WTC11 (cell line): ENCODE results near the gene BTN3A1.

ENCODE experiments used
- ATF2 ChIP-seq: sonication (generic); formaldehyde crosslinking; IDR thresholded peaks from 2 replicates; pipeline ENCODE4 v1.8.1; 2022; ENCODE audit warnings: low read depth, missing genetic modification reagents, borderline replicate concordance
- CREB1 ChIP-seq: sonication (generic); formaldehyde crosslinking; IDR thresholded peaks from 2 replicates; pipeline ENCODE4 v1.8.0; 2023; ENCODE audit warnings: mild to moderate bottlenecking, missing genetic modification reagents
- CTCF ChIP-seq: fragments of 200-600 bp; IDR thresholded peaks from 2 replicates; pipeline ENCODE4 v1.8.0; 2022; ENCODE audit warnings: antibody characterized with exemption
- ETV6 ChIP-seq: sonication (generic); formaldehyde crosslinking; IDR thresholded peaks from 2 replicates; pipeline ENCODE4 v1.8.1; 2022; ENCODE audit warnings: mild to moderate bottlenecking, missing genetic modification reagents
- IRF1 ChIP-seq: sonication (generic); formaldehyde crosslinking; IDR thresholded peaks from 2 replicates; pipeline ENCODE4 v1.8.0; 2023; ENCODE audit warnings: missing genetic modification reagents
- MAX ChIP-seq: sonication (generic); formaldehyde crosslinking; IDR thresholded peaks from 2 replicates; pipeline ENCODE4 v1.8.0; 2022; ENCODE audit warnings: mild to moderate bottlenecking, missing genetic modification reagents
- SMAD3 ChIP-seq: sonication (generic); formaldehyde crosslinking; IDR thresholded peaks from 2 replicates; pipeline ENCODE4 v1.8.0; 2022; ENCODE audit warnings: missing genetic modification reagents, mild to moderate bottlenecking, borderline replicate concordance
- SP1 ChIP-seq: sonication (generic); formaldehyde crosslinking; conservative IDR thresholded peaks from 2 replicates; pipeline ENCODE4 v1.8.1; 2022; ENCODE audit warnings: missing genetic modification reagents
- USF2 ChIP-seq: sonication (generic); formaldehyde crosslinking; IDR thresholded peaks from 2 replicates; pipeline ENCODE4 v1.8.1; 2023; ENCODE audit warnings: mild to moderate bottlenecking, missing genetic modification reagents, moderate library complexity
- ZBTB43 ChIP-seq: sonication (generic); formaldehyde crosslinking; IDR thresholded peaks from 2 replicates; pipeline ENCODE4 v1.8.1; 2023; ENCODE audit warnings: mild to moderate bottlenecking, missing genetic modification reagents
- ZNF121 ChIP-seq: sonication (generic); formaldehyde crosslinking; IDR thresholded peaks from 2 replicates; pipeline ENCODE4 v1.8.0; 2023; ENCODE audit warnings: missing genetic modification reagents
- ZNF532 ChIP-seq: fragments of 250-450 bp; sonication (Bioruptor Pico); IDR thresholded peaks from 2 replicates; pipeline ENCODE4 v1.9.0; 2021; ENCODE audit warnings: mild to moderate bottlenecking, borderline replicate concordance
- ZSCAN18 ChIP-seq: fragments of 250-450 bp; sonication (Bioruptor Pico); IDR thresholded peaks from 2 replicates; pipeline ENCODE4 v2.1.2; 2022; ENCODE audit warnings: mild to moderate bottlenecking, moderate library complexity

GRCh38 chr6:26382121-26382520 lies 20.0 kb upstream of the BTN3A1 start:
- TF ChIP-seq ZBTB43 (no peak), CTCF (no peak), ZNF121 (CRISPR knock-in tag) (no peak), ZNF532 (no peak), USF2 (CRISPR knock-in tag) (no peak), IRF1 (CRISPR knock-in tag) (no peak), CREB1 (CRISPR knock-in tag) (no peak), ATF2 (CRISPR knock-in tag) (no peak), ETV6 (CRISPR knock-in tag) (no peak), MAX (no peak), SMAD3 (CRISPR knock-in tag) (no peak), ZSCAN18 (CRISPR knock-in tag) (no peak), SP1 (CRISPR knock-in tag) (no peak)
